ENCODE measurements around the gene WNK2.
A peak's percentile ranks its signal among the peaks of the same experiment; 100 is the strongest.

The WNK2 gene

GRCh38 chr9:93296889-93297480, 113.0 kb downstream of the WNK2 start:
- DNase-seq: no peak

GRCh38 chr9:93297659-93298497, 113.9 kb downstream of the WNK2 start:
- DNase-seq: no peak

GRCh38 chr9:93298498-93299417, 114.8 kb downstream of the WNK2 start:
- DNase-seq: no peak

DNA sequence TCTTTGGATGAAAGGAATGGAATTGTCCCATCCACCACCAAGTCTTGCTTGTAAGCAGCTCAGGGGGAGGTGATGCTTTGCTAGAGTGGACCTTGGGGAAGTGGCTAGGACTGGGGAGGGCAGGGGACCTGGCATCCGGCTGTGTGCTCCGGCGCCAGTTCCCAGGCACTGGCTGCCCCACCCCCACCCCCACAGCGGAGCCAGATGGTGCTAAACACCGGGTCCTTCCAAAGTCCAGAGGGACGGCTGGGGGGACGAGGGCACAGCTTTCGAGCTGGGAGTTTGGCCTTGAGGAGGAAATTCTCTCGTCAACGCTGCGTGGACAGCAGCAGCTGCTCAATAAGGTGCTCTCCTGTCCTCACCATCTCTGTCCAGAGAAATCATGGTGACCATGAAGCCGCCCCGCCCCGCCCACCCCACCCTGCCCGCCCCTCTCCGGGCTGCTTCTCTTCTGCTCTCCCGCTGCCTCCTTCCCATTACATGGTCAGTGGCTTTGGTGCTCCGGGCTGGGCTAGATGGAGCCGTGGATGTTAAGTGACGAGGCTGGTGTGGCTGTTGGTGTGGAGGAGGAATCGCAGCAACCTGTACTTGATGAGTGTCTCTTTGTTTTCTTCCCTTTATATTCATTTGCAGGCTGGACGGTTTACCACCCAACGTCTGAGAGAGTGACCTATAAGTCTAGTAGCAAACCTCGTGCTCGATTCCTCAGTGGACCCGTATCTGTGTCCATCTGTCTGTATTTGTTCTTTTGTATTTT, 115.7 kb downstream of the WNK2 start:
- no peak for DNase-seq

- no peak for DNase-seq
Observed at GRCh38 chr9:93300175-93300572, 116.2 kb downstream of the WNK2 start.

- DNase-seq: no peak
Observed at GRCh38 chr9:93300585-93301081, 116.7 kb downstream of the WNK2 start.

GRCh38 chr9:93301291-93301811, 117.4 kb downstream of the WNK2 start:
- DNase-seq: no peak

GRCh38 chr9:93301911-93302541, 118.1 kb downstream of the WNK2 start:
- DNase-seq: no peak

DNA sequence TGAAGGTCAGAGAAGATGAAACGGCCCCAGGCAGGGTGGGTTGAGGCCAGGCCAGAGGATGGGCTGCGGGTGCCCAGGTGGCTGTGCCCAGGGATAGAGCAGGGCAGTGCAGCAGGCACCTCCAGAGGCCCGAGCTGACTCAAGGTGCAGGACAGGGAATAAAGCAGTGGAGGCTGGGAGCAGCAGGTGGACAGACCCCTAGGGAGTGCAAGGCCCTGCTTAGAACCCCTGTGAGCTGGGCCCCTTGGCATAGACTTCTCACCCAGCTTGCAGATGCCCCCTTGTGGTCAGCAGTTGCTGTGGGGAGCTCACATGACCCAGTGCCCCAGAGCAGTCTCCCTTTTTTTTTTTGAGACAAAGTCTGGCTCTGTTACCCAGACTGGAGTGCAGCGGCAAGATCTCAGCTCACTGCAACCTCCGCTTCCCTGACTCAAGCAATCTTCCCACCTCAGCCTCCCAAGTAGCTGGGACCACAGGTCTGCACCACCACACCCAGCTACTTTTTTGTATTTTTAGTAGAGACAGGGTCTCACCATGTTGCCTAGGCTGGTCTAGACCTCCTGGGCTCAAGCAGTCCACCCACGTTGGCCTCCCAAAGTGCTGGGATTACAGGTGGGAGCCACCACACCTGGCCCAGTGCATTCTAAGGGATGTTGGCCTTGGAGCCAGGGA, 118.8 kb downstream of the WNK2 start:
- DNase-seq: peak; percentile 47

DNA sequence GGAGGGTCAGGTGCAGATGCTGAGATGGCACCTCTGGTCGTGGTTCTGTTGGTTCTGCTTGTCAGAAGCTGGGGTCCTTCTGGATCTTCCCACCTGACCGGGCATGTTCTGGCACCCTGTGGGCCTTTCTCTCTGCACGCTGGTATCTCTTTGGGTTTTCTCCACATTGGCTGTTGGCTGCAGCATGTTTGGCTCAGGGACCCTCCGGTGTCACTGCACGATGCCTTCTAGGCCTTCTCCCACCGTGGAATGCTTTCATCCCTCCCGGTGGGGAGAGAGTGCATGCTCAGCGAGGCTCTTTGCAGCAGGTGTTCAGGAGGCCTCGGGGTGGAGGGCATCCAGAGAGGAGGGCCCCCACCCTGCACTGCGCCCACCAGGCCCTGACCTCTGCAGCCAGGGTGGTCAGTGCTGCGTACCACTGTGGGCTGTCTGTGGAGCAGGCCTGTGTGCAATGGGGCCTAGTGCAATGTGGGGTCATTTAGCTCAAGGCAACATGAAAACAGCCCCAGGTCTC, 119.4 kb downstream of the WNK2 start:
- no peak for DNase-seq

- DNase-seq: no peak
Observed at GRCh38 chr9:93303806-93304573, 120.1 kb downstream of the WNK2 start.

DNA sequence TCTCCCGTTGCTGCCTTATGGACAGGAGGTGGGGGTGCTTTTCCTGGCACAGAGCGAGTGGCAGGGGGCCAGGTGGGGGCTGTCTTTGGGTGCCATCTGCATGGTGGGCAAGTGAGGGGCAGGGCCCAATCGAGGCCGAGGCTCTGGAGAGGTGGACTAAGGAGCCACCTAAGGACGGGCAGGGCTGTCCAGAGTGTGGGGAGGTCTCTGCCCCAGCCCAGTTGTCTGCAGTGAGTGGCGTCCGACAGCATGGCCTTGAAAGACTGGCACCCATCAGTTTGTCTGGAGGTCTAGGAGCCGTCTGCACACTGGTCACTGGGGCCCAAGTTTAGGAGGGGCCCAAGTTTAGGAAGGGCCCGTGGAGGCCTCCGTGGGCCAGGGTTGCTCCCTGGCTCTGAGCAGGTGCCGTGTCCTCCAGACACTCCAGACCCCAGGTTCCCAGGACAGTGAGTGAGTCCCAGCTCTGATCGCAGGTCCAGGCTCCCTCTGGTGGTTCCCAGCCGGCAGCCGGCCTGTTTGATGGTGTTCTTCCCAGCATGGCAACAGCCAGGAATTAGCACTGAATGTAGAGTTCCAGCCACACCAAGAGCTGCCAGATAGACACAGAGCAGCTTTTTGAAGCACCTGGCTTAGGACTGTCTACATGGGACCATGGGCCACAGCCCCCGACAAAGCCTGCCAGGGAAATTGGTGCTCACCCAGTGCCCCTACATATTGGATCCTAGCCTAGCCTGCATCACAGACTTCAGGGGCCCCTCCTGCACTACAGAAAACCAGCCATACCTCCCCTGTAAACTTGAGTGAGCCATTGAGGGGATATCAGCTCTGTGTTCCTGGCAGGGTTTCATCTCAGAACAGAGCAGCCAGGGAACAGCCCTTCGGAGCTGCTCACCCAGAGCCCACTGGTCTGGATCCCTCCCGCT, 120.9 kb downstream of the WNK2 start:
- DNase-seq: peak; percentile 29

DNA sequence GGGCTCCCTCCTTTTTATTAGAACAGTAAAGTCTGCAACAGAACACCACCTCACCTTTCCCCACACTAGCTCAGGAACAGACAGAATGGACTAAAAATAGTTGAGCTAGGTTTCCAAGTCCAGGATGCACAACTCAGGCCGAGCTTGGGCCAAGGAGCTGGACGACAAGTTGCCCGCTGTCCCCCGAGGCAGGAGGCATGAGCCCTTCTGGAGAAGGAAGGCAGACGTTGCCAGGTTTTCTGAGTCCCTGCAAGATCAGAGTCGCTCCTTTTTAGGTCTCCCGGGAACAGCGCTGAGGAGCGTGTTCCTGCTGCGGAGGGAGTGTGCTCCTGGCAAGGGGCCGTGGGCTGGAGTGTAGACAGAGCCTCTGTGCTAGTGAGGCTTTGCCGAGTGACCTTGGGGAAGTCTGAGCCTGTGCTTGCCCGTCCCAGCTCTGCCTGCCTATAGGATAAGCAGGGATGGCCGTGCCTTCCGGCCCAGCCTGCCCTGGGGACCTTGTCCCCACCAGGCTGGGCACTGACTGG, 121.6 kb downstream of the WNK2 start:
- no peak for DNase-seq

DNA sequence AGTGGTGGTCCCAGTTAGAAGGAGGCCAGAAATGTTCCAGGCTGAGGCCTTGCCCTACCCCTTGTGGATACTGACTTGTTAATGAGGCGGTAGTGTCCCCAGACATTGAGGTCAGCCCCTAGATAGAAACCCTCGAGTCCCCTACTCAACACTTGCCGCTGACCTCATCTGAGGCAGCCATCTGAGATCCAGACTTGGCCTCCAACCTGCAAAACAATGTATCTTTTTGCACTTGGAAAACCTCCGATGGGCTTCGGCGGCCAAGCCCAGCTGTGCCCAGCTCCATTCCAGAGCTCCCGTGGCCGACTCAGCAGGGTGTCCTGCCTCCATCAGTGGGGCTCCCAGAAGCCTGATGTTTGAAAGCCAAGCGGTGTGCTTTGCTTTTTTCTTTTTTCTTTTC, 122.1 kb downstream of the WNK2 start:
- DNase-seq: no peak

- DNase-seq: no peak
Observed at GRCh38 chr9:93306579-93307091, 122.7 kb downstream of the WNK2 start.

DNA sequence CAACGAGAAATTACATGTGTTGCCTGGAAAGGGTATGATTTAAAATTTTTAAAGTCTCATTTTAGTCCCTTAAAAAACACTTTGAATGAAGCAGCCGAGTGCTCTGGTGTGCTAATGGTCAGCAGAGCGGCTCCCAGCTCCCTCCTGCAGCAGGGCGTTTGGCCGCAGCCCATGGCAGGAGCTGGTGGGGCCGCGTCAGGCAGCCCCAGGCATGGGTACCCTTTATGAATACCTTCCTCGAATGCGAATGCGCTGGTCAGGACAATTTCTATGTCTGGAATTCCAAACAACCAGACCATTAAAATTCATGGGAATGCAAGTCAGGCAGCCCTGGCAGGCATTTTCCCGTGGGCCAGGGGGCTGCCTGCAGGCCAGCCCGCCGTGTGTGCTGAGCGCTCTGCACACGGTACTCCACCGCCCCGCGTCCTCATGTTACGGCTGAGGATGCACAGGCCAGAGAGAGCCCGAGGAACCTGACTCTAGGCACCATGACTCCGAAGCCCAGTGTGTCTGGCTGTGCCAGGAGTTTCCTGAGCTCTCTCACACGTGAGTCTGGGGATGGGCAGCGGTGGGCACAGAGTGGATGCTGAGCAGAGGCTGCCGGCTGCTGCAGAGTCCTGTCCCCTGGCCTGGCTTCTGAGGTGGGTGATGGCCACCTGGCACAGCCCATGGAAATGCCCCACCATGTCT, 123.7 kb downstream of the WNK2 start:
- no peak for DNase-seq

GRCh38 chr9:93308158-93308602, 124.2 kb downstream of the WNK2 start:
- DNase-seq: no peak
